GM12873 (cell line): ENCODE data around the gene MICU2.

Source experiments
- TF ChIP-seq, protein P1 (sequence below): IDR thresholded peaks from 2 replicates; pipeline ENCODE4 v1.5.1; 2012; ENCODE audit warnings: low read depth, mild to moderate bottlenecking, moderate library complexity, low read length, control low read depth; ENCODE audit not compliant: insufficient read depth; ENCODE audit errors: missing control alignments

Gene MICU2

DNA sequence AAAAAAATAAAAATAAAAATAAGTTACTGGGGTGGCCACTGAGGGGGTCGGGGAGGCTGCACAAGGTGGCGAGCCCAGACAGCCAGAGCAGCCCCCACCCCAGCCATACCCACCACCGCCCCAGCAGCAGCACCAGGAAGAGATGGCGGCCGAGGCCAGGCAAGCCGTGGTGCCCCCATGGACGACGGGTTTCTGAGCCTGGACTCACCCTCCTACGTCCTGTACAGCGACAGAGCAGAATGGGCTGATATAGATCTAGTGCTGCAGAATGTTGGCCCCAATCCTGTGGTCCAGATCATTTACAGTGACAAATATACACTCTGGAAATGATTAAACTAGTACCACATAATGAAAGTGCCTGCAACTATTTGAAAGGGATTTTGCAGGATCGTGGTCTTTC, 73.3 kb downstream of the MICU2 start:
- TF ChIP-seq, protein P1, sequence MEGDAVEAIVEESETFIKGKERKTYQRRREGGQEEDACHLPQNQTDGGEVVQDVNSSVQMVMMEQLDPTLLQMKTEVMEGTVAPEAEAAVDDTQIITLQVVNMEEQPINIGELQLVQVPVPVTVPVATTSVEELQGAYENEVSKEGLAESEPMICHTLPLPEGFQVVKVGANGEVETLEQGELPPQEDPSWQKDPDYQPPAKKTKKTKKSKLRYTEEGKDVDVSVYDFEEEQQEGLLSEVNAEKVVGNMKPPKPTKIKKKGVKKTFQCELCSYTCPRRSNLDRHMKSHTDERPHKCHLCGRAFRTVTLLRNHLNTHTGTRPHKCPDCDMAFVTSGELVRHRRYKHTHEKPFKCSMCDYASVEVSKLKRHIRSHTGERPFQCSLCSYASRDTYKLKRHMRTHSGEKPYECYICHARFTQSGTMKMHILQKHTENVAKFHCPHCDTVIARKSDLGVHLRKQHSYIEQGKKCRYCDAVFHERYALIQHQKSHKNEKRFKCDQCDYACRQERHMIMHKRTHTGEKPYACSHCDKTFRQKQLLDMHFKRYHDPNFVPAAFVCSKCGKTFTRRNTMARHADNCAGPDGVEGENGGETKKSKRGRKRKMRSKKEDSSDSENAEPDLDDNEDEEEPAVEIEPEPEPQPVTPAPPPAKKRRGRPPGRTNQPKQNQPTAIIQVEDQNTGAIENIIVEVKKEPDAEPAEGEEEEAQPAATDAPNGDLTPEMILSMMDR = no peak

DNA sequence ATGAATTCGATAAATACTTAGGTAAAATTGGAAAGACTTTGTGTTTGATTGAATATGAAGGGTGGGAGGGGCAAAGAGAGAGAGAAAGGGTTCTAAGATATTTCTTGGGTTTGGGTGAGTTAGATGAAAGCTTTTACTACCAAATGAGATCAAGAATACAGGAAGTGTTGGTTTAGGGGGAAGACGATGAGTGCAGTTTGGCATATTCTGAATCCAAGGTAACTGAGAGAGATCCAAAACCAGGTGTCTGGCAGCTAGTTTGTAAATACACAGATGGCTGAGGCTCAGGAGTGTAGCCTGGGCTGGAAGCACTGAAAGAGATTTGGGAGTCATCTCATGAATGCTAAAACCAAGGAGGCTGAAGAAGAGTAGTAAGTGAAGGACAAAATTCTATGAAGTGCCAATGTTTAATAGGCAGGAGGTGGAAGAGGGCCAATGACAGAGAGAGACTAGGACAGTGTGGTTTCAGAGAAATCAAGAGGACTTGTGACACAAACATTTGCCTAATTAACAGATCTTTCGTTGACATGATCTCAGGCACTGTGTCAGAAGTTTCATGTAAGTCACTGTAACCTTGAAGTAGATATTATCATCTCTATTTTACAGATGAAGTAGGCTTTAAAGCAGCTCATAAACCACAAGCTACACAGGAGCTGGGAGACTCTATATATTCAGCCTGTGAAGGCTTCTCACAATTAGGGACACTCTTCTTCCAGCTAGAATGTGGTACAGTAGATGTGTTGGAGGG, 74.7 kb downstream of the MICU2 start:
- TF ChIP-seq, protein P1 = no peak

DNA sequence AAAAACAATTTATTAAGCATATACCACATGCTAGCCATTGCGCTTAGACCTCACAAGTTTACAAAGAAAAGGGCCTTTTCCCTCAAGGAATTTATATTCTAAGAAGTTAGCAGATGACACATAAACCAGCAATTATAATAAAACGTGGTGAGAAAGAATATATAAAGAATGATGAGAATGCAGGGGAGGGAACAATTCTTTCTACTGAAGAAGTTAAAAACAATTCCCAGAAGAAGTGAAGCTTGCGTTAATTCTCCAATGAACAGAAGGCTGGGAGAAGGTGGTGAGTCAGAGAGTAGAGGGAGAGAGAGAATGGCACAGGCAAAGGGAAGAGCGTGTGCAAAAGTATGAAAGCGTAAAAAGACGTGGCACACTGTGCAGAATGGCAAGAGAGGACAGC, 75.4 kb downstream of the MICU2 start:
- TF ChIP-seq, protein P1 = no peak

DNA sequence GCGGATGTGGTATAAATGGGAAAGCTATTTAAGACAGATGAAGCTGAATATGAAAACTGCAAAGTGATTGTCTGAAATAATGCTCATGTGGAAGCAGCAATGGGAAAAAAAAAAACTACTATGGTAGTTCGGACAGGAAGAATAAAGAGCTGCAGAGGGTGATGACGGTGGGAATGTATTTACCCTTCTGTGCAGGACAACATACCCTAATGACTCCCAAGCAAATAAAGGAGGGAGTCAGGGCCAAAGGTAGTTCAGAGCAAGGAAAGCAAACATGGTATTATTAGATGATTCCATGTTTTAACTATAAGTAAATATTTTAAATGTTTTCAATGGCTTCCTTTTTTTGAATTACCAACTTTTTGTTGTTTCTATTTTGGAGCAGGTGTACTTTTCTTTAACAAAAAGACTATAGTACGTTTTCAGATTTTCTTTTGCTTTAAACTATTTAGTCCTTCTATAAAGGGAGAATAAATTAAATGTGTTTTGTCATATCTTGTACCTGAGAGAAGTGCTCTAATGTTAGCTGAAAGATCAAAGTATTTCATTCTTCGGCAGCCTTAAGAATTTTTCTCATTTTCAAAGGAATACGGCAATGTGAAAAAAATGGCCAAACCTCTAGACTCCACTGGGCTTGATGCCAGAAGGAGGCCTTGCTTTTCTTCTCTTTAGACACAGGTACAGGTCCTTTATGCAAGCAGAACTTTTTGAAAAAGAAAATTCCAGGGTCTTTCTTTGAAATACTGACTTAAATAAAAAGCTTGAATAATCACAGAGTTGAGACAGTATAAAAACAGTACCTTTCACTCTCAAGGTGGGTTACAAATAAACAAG, 77.0 kb downstream of the MICU2 start:
- TF ChIP-seq, protein P1 = no peak

DNA sequence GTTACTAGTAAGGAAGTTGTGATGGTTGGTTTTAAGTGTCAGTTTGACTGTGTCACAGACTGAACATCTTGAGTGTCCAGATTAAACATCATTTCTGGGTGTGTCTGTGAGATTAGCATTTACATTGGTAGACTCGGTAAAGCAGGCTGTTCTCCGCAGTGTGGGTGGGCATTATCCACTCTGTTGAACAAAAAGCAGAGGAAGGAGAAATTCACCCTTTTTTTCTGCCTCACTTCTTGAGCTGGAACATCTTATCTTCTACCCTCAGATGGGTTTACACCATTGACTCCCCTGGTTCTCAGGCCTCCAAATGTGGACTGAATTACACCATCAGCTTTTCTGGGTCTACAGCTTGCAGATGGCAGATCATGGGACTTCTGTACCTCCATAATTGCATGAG, 81.1 kb downstream of the MICU2 start:
- TF ChIP-seq, protein P1 = no peak

DNA sequence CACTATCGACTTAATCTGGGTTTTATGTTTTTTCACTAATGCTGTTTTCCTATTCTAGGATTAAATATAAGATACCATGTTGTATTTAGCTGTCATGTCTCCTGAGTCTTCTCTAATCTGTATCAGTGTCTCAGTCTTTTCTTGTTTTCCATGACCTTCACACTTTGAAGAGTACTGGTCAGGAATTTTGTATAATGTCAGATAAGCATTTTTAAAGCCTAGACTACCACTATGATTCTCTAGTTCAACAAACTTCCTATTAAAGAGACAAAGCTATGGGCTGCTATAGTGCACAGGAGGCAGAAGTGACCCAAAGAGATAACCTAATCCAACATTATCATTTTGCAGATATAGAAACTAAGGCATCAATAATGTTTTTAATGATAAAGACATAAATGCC, 81.8 kb downstream of the MICU2 start:
- TF ChIP-seq, protein P1 = no peak

DNA sequence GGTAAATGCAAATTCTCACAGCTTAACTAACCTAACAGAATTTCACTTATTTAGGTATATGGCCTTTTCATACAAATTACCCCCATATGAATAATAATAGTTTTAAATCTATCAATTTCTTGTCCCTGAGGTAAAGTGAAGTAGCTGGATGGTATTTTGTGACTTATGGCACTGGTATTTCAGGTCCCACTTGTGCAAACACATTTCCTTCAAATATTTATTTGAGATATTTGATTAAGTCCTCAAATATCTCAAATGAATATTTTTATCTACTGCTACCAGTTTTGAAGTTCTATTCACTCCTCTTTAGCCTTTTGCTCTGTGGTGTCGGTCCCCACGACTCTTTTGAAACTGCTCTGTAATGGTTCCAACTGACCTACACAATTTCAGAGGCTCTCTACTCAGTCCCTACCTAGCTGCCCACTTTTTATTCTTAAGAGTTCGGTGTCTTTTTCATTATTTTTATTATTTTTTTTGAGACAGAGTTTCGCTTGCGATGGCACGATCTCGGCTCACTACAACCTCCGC, 85.3 kb downstream of the MICU2 start:
- TF ChIP-seq, protein P1 = no peak
